Neural cell (in vitro differentiated cells): ENCODE measurements around the gene CRCP. TPM values are rescaled to one million over a fixed set of nuclear protein-coding genes. Genes with fewer than 3 reads are reported as not detected.

Source experiments
- H2AFZ ChIP-seq: fragments of 200-600, 300-800 bp; sonication (generic), shearing (Covaris generic); 2 replicates; pipeline ENCODE4 v1.6.0; 2014; ENCODE audit warnings: low read depth, mild to moderate bottlenecking, antibody characterized with exemption, low read length, moderate library complexity
- H3F3A ChIP-seq: fragments of 200-600 bp; shearing (Covaris generic); 2 replicates; pipeline ENCODE4 v1.6.1; 2016; ENCODE audit warnings: mild to moderate bottlenecking, moderate library complexity, mixed read lengths, antibody characterized with exemption, low read length; ENCODE audit not compliant: insufficient read depth, poor library complexity, severe bottlenecking
- H3K27ac ChIP-seq: fragments of 200-600, 300-800 bp; sonication (generic), shearing (Covaris generic); 2 replicates; pipeline ENCODE4 v1.5.1; 2014; ENCODE audit warnings: mild to moderate bottlenecking, low read length, moderate library complexity
- H3K27me3 ChIP-seq: fragments of 300-800, 200-600 bp; sonication (generic), shearing (Covaris generic); 2 replicates; pipeline ENCODE4 v1.6.0; 2014; ENCODE audit warnings: mild to moderate bottlenecking, low read depth, low read length, moderate library complexity; ENCODE audit not compliant: insufficient read depth
- H3K36me3 ChIP-seq: fragments of 300-800, 200-600 bp; sonication (generic), shearing (Covaris generic); 2 replicates; pipeline ENCODE4 v1.5.1; 2014; ENCODE audit warnings: mild to moderate bottlenecking, antibody characterized with exemption, low read length, moderate library complexity; ENCODE audit not compliant: insufficient read depth
- H3K4me2 ChIP-seq: fragments of 300-800, 200-600 bp; sonication (generic), shearing (Covaris generic); 2 replicates; pipeline ENCODE4 v1.6.0; 2014; ENCODE audit warnings: mild to moderate bottlenecking, low read length
- H3K4me3 ChIP-seq: fragments of 300-800, 200-600 bp; sonication (generic), shearing (Covaris generic); 2 replicates; pipeline ENCODE4 v1.5.1; 2014; ENCODE audit warnings: mild to moderate bottlenecking, low read length, moderate library complexity
- H3K79me2 ChIP-seq: fragments of 200-600 bp; shearing (Covaris generic); replicated peaks from 2 replicates; pipeline ENCODE4 v1.6.0; 2014; ENCODE audit warnings: mild to moderate bottlenecking, low read length, moderate library complexity; ENCODE audit not compliant: insufficient read depth
- H3K9ac ChIP-seq: fragments of 300-800, 200-600 bp; sonication (generic), shearing (Covaris generic); 2 replicates; pipeline ENCODE4 v1.6.1; 2016; ENCODE audit warnings: mild to moderate bottlenecking, low read length, mixed read lengths
- H3K9me2 ChIP-seq: fragments of 200-600 bp; shearing (Covaris generic); 2 replicates; pipeline ENCODE4 v1.6.1; 2016; ENCODE audit warnings: mild to moderate bottlenecking, low read length, mixed read lengths; ENCODE audit not compliant: insufficient read depth
- H3K9me3 ChIP-seq: fragments of 200-600, 300-800 bp; sonication (generic), shearing (Covaris generic); 2 replicates; pipeline ENCODE4 v1.6.1; 2016; ENCODE audit warnings: mild to moderate bottlenecking, mixed run types, low read length, moderate library complexity, mixed read lengths
- H4K20me1 ChIP-seq: fragments of 200-600 bp; shearing (Covaris generic); 2 replicates; pipeline ENCODE4 v1.6.1; 2016; ENCODE audit warnings: mild to moderate bottlenecking, mixed run types; ENCODE audit not compliant: insufficient read depth
- CTCF ChIP-seq: fragments of 450-650 bp; IDR thresholded peaks from 2 replicates; pipeline ENCODE4 v1.5.1; 2014; ENCODE audit warnings: antibody characterized with exemption, mild to moderate bottlenecking, moderate library complexity; ENCODE audit not compliant: poor library complexity, severe bottlenecking
- EP300 ChIP-seq: fragments of 450-650 bp; conservative IDR thresholded peaks from 2 replicates; pipeline ENCODE4 v1.6.1; 2014; ENCODE audit warnings: antibody characterized with exemption, mild to moderate bottlenecking, moderate library complexity; ENCODE audit not compliant: poor library complexity, severe bottlenecking
- EZH2 ChIP-seq: fragments of 200-600, 300-800 bp; shearing (Covaris generic), sonication (generic); IDR thresholded peaks from 2 replicates; pipeline ENCODE4 v1.6.1; 2014; ENCODE audit warnings: antibody characterized with exemption, low read length, borderline replicate concordance, mild to moderate bottlenecking; ENCODE audit not compliant: insufficient read depth, poor library complexity, severe bottlenecking
- MXI1 ChIP-seq: fragments of 450-650 bp; conservative IDR thresholded peaks from 2 replicates; pipeline ENCODE4 v1.6.1; 2014; ENCODE audit warnings: antibody characterized with exemption, mild to moderate bottlenecking; ENCODE audit not compliant: poor library complexity, severe bottlenecking
- POLR2AphosphoS5 ChIP-seq: IDR thresholded peaks from 2 replicates; pipeline ENCODE4 v1.6.1; 2012
- RAD21 ChIP-seq: fragments of 450-650 bp; conservative IDR thresholded peaks from 2 replicates; pipeline ENCODE4 v1.6.1; 2014; ENCODE audit warnings: antibody characterized with exemption, mild to moderate bottlenecking, moderate library complexity
- REST ChIP-seq: IDR thresholded peaks from 2 replicates; pipeline ENCODE4 v1.6.1; 2012; ENCODE audit warnings: borderline replicate concordance
- SMC3 ChIP-seq: fragments of 450-650 bp; conservative IDR thresholded peaks from 2 replicates; pipeline ENCODE4 v1.6.1; 2014; ENCODE audit warnings: antibody characterized with exemption, mild to moderate bottlenecking, moderate library complexity; ENCODE audit not compliant: poor library complexity
- TAF1 ChIP-seq: IDR thresholded peaks from 2 replicates; pipeline ENCODE4 v1.6.1; 2012; ENCODE audit warnings: low read depth
- polyA plus RNA-seq: library from polyadenylated mRNA; depleted of rRNA; stranded (reverse); fragments of >200 nt; gene quantifications from 2 replicates; pipeline ENCODE4 v1.2.3, GENCODE V29; 2014

The CRCP gene
- polyA plus RNA-seq, 1 donor from 2014 or later = 53.6 TPM

GRCh38 chr7:66178258-66178657 lies 63.6 kb downstream of the CRCP start:
- Histone ChIP-seq H3K79me2 (no peaks in the 10 kb centered on the region), H3F3A (no peaks in the 10 kb centered on the region), H2AFZ (no peak overlapping the region), H3K4me2 (no peak overlapping the region), H3K36me3 (no peaks in the 10 kb centered on the region), H3K9me3 (no peaks in the 10 kb centered on the region), H3K9me2 (no peaks in the 10 kb centered on the region), H3K27ac (no peak overlapping the region), H3K9ac (no peak overlapping the region), H4K20me1 (no peaks in the 10 kb centered on the region), H3K4me3 (no peak overlapping the region), H3K27me3 (no peaks in the 10 kb centered on the region)
- no peak for TF ChIP-seq EZH2
- TF ChIP-seq SMC3 = no peak
- TF ChIP-seq RAD21 = no peak
- no peak for TF ChIP-seq POLR2AphosphoS5
- no peak for TF ChIP-seq REST

- H3K27me3 ChIP-seq = no peaks in the 10 kb centered on the region
- H3K36me3 ChIP-seq = no peaks in the 10 kb centered on the region
- no peaks in the 10 kb centered on the region for H4K20me1 ChIP-seq
- H2AFZ ChIP-seq = no peak overlapping the region
- no peaks in the 10 kb centered on the region for H3K9me2 ChIP-seq
- no peak overlapping the region for H3K9ac ChIP-seq
- no peak overlapping the region for H3K4me2 ChIP-seq
- no peaks in the 10 kb centered on the region for H3F3A ChIP-seq
- no peaks in the 10 kb centered on the region for H3K9me3 ChIP-seq
- no peak overlapping the region for H3K27ac ChIP-seq
- H3K79me2 ChIP-seq = no peaks in the 10 kb centered on the region
- H3K4me3 ChIP-seq = no peak overlapping the region
- no peak for TF ChIP-seq MXI1
- TF ChIP-seq CTCF = no peak
- no peak for TF ChIP-seq RAD21
- TF ChIP-seq POLR2AphosphoS5 = no peak
- no peak for TF ChIP-seq EZH2
- TF ChIP-seq TAF1 = no peak
- no peak for TF ChIP-seq EP300
Observed at GRCh38 chr7:66181329-66181728, 66.7 kb downstream of the CRCP start.

- Histone ChIP-seq H2AFZ (no peak overlapping the region), H3F3A (no peaks in the 10 kb centered on the region), H3K9me2 (no peaks in the 10 kb centered on the region), H3K27ac (no peak overlapping the region), H3K79me2 (no peaks in the 10 kb centered on the region), H3K4me3 (no peak overlapping the region), H3K4me2 (no peak overlapping the region), H4K20me1 (no peaks in the 10 kb centered on the region), H3K36me3 (no peaks in the 10 kb centered on the region), H3K9ac (no peak overlapping the region), H3K9me3 (no peaks in the 10 kb centered on the region), H3K27me3 (no peaks in the 10 kb centered on the region)
- no peak for TF ChIP-seq TAF1
Observed at GRCh38 chr7:66181845-66182244, 67.2 kb downstream of the CRCP start.
